ENCODE results near the gene MSI1. TPM values are rescaled to one million over a fixed set of nuclear protein-coding genes. Genes with fewer than 3 reads are reported as not detected.

The MSI1 gene
- total RNA-seq, 1 experiment from 2014 or later, result 26.0 TPM

GRCh38 chr12:120324841-120325417 lies 44.0 kb downstream of the MSI1 start (continued):
- no peak for TF ChIP-seq CTCF (IDR thresholded peaks at IDR 0.05 in 2 of 3, conservative IDR thresholded peaks at IDR 0.05 in 1 of 3; ENCODE audit: borderline replicate concordance in 1 of 3, insufficient read depth in 1 of 3, low read depth in 2 of 3, low read length in 2 of 3)
- TF ChIP-seq POLR2AphosphoS5 (IDR thresholded peaks at IDR 0.05; ENCODE audit: low read depth, low read length), result no peak
- no peak for TF ChIP-seq EZH2phosphoT487 (IDR thresholded peaks at IDR 0.05; ENCODE audit: borderline replicate concordance)
- no peak for TF ChIP-seq ZFX (IDR thresholded peaks at IDR 0.05)
- no peak for TF ChIP-seq EGR1 (IDR thresholded peaks at IDR 0.05; ENCODE audit: low read depth)
- no peak for TF ChIP-seq EZH2 (IDR thresholded peaks at IDR 0.05)

- no peaks in the 10 kb centered on the region for H4K20me1 ChIP-seq (ENCODE audit: insufficient read depth)
- H3K27me3 ChIP-seq (ENCODE audit: insufficient read depth, low read length), result no peaks in the 10 kb centered on the region
- H3K4me3 ChIP-seq (replicated peaks in 1 of 2; ENCODE audit: low read depth in 1 of 2, low read length in 2 of 2), result no peak overlapping the region
- TF ChIP-seq EZH2phosphoT487 (IDR thresholded peaks at IDR 0.05; ENCODE audit: borderline replicate concordance), result no peak
- TF ChIP-seq ELF1 (IDR thresholded peaks at IDR 0.05; ENCODE audit: borderline replicate concordance, low read depth), result no peak
- TF ChIP-seq SIN3A (IDR thresholded peaks at IDR 0.05; ENCODE audit: low read depth), result no peak
- no peak for TF ChIP-seq CEBPB (IDR thresholded peaks at IDR 0.05; ENCODE audit: low read depth)
- no peak for TF ChIP-seq FOSL1 (IDR thresholded peaks at IDR 0.05; ENCODE audit: low read depth)
- no peak for TF ChIP-seq ATF3 (IDR thresholded peaks at IDR 0.05)
- no peak for TF ChIP-seq ZNF274 (IDR thresholded peaks at IDR 0.05; ENCODE audit: low read depth, low read length)
- TF ChIP-seq SP1 (IDR thresholded peaks at IDR 0.05; ENCODE audit: low read depth), result no peak
- no peak for TF ChIP-seq ZFX (IDR thresholded peaks at IDR 0.05)
- no peak for ATAC-seq
- H2AFZ ChIP-seq (ENCODE audit: low read depth, low read length, poor library complexity, severe bottlenecking), result no peak overlapping the region
- H3K9me3 ChIP-seq (ENCODE audit: control insufficient read depth in 1 of 2, insufficient read depth in 1 of 2, low read depth in 1 of 2, low read length in 2 of 2), result no peaks in the 10 kb centered on the region
- no peaks in the 10 kb centered on the region for H3K36me3 ChIP-seq (ENCODE audit: control insufficient read depth in 1 of 2, insufficient read depth in 2 of 2, low read length in 2 of 2)
- H3K4me1 ChIP-seq (ENCODE audit: control insufficient read depth in 1 of 2, insufficient read depth in 2 of 2, low read length in 2 of 2), result peaks cover 0 to 8% of the 10 kb centered on the region in 2 experiments; a peak in 1 of 4 replicates
- ChIA-PET CTCF (interaction anchor here (1.6 kb wide), 1 partner anchor 10 kb away, joined by 3 read pairs; no protein-coding TSS in a partner anchor), POLR2A (no interaction called here), RAD21 (ENCODE audit: low non-redundant PET in 1 of 2, low total read pairs in 2 of 2, uncharacterized antibody in 2 of 2, unreplicated experiment in 2 of 2) (no interaction called here)
- H3K9ac ChIP-seq (ENCODE audit: low read length), result no peak overlapping the region
- no TSS peak for BruUV-seq (replicated peaks)
- H3K79me2 ChIP-seq (ENCODE audit: insufficient read depth, low read length), result no peaks in the 10 kb centered on the region
- DNase-seq (ENCODE audit: low read depth, low spot score), result no peak
- intact Hi-C loops (cut with micrococcal nuclease), result loop anchor here (2.0 to 10.0 kb wide), 3 partner anchors 211 to 771 kb away; partner anchors contain the start of gene RNF10
- no peak overlapping the region for H3K4me2 ChIP-seq (ENCODE audit: low read length)
- H3K27ac ChIP-seq (ENCODE audit: low read depth, low read length), result no peak overlapping the region
- H3K9me2 ChIP-seq (ENCODE audit: insufficient read depth), result no peaks in the 10 kb centered on the region
These were observed 45.2 kb downstream of the MSI1 start for GRCh38 chr12:120323772-120324171.
